Nephron progenitor cell (in vitro differentiated cells): Measurements from ENCODE around the gene DNAH17.
"Not testable (repeated sequence)": the region's sequence is repeated elsewhere in the genome, so short reads cannot be mapped to it uniquely, and the experiment has no call there.

Source experiments
- DNase-seq: peaks from one replicate; pipeline ENCODE4 v3.0.0; 2021
- H3K27ac Mint-ChIP-seq: 2 replicates; pipeline ENCODE4 v1.8.0; 2021; ENCODE audit warnings: mild to moderate bottlenecking, moderate library complexity, mixed read lengths
- H3K27me3 Mint-ChIP-seq: 2 replicates; pipeline ENCODE4 v1.8.0; 2021; ENCODE audit warnings: mild to moderate bottlenecking, low read depth, mixed read lengths; ENCODE audit not compliant: poor library complexity
- H3K36me3 Mint-ChIP-seq: 2 replicates; pipeline ENCODE4 v1.8.0; 2021; ENCODE audit warnings: low read depth, mixed read lengths
- H3K4me1 Mint-ChIP-seq: 2 replicates; pipeline ENCODE4 v1.8.0; 2021; ENCODE audit warnings: mixed read lengths
- H3K4me3 Mint-ChIP-seq: 2 replicates; pipeline ENCODE4 v1.8.0; 2021; ENCODE audit warnings: mild to moderate bottlenecking, moderate library complexity, mixed read lengths
- H3K9me3 Mint-ChIP-seq: 2 replicates; pipeline ENCODE4 v1.8.0; 2021; ENCODE audit warnings: mild to moderate bottlenecking, moderate library complexity, mixed read lengths
- CTCF ChIP-seq: fragments of 200-600 bp; sonication (generic); IDR thresholded peaks from 2 replicates; pipeline ENCODE4 v1.5.0; 2021; ENCODE audit warnings: antibody characterized with exemption

Gene DNAH17

GRCh38 chr17:78468366-78468765 is 108.8 kb downstream of the DNAH17 start:
- H3K27me3 Mint-ChIP-seq, result peaks cover 9% of the 10 kb centered on the region
- H3K27ac Mint-ChIP-seq, result no peak overlapping the region
- no peak for TF ChIP-seq CTCF
- DNase-seq, result no peak
- peaks cover 14% of the 10 kb centered on the region for H3K4me1 Mint-ChIP-seq
- no peaks in the 10 kb centered on the region for H3K36me3 Mint-ChIP-seq
- no peak overlapping the region for H3K4me3 Mint-ChIP-seq
- H3K9me3 Mint-ChIP-seq, result peaks cover 32% of the 10 kb centered on the region

DNA sequence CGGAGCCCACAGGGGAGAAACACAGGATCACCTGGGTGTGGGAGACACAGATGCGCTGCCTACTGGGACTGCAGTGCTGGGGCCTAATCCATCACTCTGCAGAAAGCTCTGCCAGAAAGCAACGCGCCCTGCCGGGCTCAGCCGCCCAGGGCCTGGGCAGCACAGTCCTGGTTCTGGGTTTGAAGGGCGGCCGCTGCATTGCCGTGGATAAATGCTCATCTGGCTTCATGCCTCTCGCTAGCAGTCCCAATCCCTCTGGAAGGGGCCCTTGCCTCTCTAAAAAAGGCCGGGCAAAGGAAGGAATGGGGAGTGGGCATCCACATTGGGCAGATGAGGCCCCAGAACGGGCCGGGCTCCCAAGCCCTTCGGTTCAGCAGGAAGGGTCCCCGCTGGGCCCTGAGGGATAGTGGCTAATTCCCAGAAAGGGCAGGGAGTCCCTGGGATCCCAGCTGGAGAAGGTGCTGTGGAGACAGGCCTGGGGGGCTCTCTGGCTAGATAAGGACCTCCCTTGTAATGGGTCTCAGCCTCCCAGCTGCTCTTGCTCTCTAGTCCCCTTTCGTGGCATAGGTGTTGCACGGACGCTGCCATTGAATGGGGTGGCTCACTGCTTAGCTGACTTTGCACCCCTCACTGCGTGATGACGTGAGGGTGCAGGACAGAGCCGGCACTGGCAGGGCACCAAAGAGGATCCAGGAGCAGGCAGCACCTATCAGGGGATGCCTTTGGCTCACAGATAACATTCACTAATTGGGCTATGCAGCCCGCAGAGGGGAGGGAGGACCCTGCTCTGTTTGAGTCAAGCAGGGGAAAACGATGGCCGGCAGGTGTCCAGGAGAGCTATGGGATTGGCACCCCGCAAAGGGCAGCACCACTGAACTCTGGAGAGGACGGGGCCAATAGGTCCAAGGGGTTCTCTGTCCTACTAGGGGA is 110.1 kb downstream of the DNAH17 start:
- Mint-ChIP-seq H3K27ac (no peak overlapping the region), H3K9me3 (peaks cover 32% of the 10 kb centered on the region), H3K4me1 (peaks cover 9% of the 10 kb centered on the region), H3K36me3 (no peaks in the 10 kb centered on the region), H3K4me3 (no peak overlapping the region), H3K27me3 (peaks cover 8% of the 10 kb centered on the region)
- DNase-seq, result no peak
- TF ChIP-seq CTCF, result no peak

DNA sequence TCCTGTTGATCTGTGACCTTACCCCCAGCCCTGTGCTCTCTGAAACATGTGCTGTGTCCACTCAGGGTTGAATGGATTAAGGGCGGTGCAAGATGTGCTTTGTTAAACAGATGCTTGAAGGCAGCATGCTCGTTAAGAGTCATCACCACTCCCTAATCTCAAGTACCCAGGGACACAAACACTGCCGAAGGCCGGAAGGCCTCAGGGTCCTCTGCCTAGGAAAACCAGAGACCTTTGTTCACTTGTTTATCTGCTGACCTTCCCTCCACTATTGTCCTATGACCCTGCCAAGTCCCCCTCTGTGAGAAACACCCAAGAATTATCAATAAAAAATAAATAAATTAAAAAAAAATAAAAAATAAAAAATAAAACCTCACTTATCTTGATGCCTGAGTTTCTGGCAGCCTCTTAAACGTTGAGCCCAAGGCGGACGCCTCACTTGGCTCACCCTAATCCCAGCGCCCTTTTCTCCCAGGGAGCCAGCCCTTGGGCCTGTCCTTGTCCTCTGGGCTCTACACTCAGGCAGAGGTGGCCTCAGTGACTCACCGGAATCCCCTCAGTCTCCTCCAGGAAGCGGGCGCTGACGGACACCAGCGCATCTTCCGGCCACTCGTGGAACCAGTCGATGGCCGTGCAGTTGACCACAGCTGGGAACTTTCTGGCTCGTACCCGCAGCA is 110.9 kb downstream of the DNAH17 start:
- H3K4me3 Mint-ChIP-seq, H3K36me3 Mint-ChIP-seq, H3K4me1 Mint-ChIP-seq, DNase-seq, H3K27me3 Mint-ChIP-seq, H3K27ac Mint-ChIP-seq: not testable (repeated sequence)
- peaks cover 32% of the 10 kb centered on the region for H3K9me3 Mint-ChIP-seq

GRCh38 chr17:78462148-78462547 is 115.0 kb downstream of the DNAH17 start:
- H3K27me3 Mint-ChIP-seq, result no peaks in the 10 kb centered on the region
- H3K9me3 Mint-ChIP-seq, result peaks cover 14% of the 10 kb centered on the region
- no peak for DNase-seq

GRCh38 chr17:78461799-78462053 is 115.5 kb downstream of the DNAH17 start:
- H3K27me3 Mint-ChIP-seq, result no peaks in the 10 kb centered on the region
- no peak overlapping the region for H3K4me3 Mint-ChIP-seq
- no peak for TF ChIP-seq CTCF
- H3K4me1 Mint-ChIP-seq, result peaks cover 19% of the 10 kb centered on the region
- H3K9me3 Mint-ChIP-seq, result peaks cover 13% of the 10 kb centered on the region
- H3K27ac Mint-ChIP-seq, result no peak overlapping the region
- no peaks in the 10 kb centered on the region for H3K36me3 Mint-ChIP-seq
- DNase-seq, result no peak

More at GRCh38 chr17:78462148-78462547, 115.0 kb downstream of the DNAH17 start:
- H3K4me3 Mint-ChIP-seq, result no peak overlapping the region
- TF ChIP-seq CTCF, result no peak
- H3K36me3 Mint-ChIP-seq, result no peaks in the 10 kb centered on the region
- H3K4me1 Mint-ChIP-seq, result peaks cover 19% of the 10 kb centered on the region
- no peak overlapping the region for H3K27ac Mint-ChIP-seq

- Mint-ChIP-seq H3K9me3 (peaks cover 11% of the 10 kb centered on the region), H3K4me3 (no peak overlapping the region), H3K36me3 (no peaks in the 10 kb centered on the region), H3K4me1 (peaks cover 19% of the 10 kb centered on the region), H3K27ac (no peak overlapping the region), H3K27me3 (no peaks in the 10 kb centered on the region)
- no peak for TF ChIP-seq CTCF
- no peak for DNase-seq
Measured at GRCh38 chr17:78460951-78461798, 116.0 kb downstream of the DNAH17 start.
